HG03103 (cell line): ENCODE measurements around the gene ZFPM1.

Source experiments
- ATAC-seq: cut with Tn5 transposase; IDR thresholded peaks from one replicate; pipeline ENCODE4 v1.9.1; 2021; ENCODE audit warnings: low read depth; ENCODE audit not compliant: unreplicated experiment

The ZFPM1 gene

DNA sequence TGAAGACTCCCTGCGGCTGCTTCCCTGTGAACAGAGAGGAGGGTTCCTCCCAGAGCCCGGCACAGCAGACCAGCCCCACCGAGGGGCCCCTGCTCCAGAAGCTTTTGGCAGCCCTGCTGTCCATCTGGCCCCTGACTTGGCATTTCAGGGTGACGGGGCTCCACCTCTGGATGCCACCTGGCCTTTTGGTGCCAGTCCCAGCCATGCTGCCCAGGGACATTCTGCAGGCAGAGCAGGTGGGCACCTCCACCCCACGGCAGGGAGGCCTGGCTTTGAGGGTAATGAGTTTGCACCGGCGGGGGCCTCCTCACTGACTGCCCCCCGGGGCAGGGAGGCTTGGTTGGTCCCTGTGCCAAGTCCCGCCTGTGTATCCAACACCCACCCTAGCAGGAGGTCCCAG, 20.3 kb upstream of the ZFPM1 start:
- ATAC-seq = no peak

DNA sequence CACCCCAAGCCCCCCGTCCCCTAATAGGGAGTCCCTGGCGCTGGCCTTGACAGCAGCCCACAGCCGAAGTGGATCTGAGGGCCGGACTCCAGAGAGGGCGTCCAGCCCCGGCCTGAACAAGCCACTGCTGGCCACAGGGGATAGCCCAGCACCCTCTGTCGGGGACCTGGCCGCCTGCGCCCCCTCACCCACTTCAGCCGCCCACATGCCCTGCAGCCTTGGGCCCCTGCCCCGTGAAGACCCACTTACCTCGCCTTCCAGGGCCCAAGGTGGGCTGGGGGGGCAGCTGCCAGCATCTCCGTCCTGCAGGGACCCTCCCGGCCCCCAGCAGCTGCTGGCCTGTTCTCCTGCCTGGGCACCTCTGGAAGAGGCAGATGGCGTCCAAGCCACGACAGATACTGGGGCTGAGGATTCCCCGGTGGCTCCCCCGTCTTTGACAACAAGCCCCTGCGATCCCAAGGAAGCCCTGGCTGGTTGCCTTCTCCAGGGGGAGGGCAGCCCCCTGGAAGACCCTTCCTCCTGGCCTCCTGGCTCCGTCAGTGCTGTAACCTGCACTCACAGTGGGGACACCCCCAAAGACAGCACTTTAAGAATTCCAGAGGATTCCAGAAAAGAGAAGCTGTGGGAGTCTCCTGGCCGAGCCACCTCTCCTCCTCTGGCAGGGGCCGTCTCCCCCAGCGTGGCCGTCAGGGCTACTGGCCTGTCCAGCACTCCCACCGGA, 19.3 kb upstream of the ZFPM1 start:
- no peak for ATAC-seq

DNA sequence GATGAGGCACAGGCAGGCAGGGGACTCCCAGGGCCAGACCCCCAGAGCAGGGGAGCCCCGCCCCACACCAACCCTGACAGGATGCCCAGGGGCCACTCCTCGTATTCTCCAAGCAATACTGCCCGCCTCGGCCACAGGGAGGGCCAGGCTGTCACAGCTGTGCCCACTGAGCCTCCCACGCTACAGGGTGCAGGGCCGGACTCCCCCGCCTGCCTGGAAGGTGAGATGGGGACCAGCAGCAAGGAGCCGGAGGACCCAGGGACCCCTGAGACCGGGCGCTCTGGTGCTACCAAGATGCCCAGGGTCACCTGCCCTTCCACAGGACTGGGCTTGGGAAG, 18.8 kb upstream of the ZFPM1 start:
- no peak for ATAC-seq

DNA sequence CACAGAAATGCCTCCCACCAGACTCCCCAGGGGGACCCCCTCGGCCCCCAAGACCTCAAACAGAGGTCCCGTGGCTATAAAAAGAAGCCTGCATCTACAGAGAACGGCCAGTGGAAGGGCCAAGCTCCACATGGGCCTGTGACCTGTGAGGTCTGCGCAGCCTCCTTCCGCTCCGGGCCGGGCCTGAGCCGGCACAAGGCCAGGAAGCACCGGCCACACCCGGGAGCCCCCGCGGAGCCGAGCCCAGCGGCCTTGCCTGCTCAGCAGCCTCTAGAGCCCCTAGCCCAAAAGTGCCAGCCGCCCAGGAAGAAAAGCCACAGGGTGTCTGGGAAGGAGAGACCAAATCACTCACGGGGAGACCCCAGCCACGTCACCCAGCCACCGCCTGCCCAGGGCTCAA, 18.3 kb upstream of the ZFPM1 start:
- ATAC-seq = no peak

DNA sequence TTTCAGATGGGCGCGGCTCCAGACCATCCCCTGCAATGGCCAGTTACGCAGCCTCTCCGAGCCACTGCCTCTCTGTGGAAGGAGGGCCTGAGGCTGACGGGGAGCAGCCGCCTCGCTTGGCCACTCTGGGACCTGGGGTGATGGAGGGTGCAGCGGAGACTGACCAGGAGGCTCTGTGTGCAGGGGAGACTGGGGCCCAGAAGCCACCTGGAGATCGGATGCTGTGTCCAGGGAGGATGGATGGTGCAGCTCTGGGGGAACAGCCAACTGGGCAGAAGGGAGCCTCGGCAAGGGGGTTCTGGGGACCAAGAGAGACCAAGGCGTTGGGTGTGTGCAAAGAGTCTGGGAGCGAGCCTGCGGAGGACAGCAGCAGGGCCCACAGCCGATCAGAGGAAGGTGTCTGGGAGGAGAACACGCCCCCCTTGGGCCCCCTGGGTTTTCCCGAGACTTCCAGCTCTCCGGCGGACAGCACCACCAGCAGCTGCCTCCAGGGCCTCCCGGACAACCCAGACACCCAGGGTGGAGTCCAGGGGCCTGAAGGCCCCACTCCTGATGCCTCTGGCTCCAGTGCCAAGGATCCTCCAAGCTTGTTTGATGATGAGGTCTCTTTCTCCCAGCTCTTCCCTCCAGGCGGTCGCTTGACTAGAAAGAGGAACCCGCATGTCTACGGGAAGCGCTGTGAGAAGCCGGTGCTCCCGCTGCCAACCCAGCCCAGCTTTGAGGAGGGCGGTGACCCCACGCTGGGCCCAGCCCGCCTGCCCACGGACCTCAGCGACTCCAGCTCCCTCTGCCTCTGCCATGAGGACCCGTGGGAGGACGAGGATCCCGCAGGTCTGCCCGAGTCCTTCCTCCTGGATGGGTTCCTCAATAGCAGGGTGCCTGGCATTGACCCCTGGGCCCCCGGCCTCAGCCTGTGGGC, 17.4 kb upstream of the ZFPM1 start:
- ATAC-seq = no peak

DNA sequence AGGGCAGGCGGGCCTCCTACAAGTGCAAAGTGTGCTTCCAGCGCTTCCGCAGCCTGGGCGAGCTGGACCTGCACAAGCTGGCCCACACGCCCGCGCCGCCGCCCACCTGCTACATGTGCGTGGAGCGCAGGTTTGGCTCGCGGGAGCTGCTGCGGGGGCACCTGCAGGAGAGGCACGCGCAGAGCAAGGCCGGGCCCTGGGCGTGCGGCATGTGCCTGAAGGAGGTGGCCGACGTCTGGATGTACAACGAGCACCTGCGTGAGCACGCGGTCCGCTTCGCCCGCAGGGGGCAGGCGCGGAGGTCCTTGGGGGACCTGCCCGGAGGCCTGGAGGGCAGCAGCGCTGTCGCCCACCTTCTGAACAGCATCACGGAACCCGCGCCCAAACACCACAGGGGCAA, 16.3 kb upstream of the ZFPM1 start:
- no peak for ATAC-seq

DNA sequence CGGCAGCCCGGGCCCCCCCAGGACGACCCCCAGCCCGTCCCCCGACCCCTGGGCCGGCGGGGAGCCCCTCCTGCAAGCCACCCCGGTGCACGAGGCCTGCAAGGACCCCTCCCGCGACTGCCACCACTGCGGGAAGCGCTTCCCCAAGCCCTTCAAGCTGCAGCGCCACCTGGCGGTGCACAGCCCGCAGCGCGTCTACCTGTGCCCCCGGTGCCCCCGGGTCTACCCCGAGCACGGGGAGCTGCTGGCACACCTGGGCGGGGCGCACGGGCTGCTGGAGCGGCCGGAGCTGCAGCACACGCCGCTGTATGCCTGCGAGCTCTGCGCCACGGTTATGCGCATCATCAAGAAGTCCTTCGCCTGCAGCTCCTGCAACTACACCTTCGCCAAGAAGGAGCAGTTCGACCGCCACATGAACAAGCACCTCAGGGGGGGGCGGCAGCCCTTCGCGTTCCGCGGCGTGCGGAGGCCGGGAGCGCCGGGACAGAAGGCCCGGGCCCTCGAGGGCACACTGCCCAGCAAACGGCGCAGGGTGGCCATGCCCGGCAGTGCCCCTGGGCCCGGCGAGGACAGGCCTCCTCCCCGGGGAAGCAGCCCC, 15.6 kb upstream of the ZFPM1 start:
- no peak for ATAC-seq

DNA sequence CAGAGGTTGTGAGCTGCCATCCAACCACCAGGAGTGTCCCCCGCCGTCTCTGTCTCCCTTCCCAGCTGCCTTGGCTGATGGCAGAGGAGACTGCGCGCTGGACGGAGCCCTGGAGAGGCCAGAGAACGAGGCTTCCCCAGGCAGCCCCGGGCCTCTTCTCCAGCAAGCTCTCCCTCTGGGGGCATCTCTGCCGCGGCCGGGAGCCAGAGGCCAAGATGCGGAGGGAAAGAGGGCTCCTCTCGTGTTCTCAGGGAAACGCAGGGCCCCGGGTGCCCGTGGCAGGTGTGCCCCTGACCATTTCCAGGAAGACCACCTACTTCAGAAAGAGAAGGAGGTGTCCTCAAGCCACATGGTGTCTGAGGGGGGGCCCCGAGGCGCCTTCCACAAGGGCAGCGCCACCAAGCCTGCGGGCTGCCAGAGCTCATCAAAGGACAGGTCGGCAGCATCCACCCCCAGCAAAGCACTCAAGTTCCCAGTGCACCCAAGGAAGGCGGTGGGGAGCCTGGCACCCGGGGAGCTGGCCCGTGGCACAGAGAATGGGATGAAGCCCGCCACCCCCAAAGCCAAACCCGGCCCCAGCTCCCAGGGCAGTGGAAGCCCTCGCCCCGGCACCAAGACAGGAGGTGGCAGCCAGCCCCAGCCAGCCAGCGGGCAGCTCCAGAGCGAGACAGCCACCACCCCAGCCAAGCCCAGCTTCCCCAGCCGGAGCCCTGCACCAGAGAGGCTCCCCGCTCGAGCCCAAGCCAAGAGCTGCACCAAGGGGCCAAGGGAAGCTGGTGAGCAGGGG, 14.8 kb upstream of the ZFPM1 start:
- no peak for ATAC-seq

DNA sequence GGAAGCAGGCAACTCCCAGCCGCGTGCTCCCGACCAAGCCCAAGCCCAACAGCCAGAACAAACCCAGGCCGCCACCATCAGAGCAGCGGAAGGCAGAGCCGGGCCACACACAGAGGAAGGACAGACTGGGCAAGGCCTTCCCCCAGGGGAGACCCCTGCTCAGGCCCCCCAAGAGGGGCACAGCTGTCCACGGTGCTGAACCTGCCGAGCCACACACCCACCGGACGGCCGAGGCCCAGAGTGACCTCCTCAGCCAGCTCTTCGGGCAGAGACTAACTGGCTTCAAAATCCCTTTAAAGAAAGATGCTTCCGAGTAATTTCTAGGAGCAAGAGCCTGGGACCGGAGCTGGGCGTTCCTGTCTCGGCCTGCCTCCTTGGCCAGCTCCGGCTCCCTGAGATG, 14.1 kb upstream of the ZFPM1 start:
- no peak for ATAC-seq

DNA sequence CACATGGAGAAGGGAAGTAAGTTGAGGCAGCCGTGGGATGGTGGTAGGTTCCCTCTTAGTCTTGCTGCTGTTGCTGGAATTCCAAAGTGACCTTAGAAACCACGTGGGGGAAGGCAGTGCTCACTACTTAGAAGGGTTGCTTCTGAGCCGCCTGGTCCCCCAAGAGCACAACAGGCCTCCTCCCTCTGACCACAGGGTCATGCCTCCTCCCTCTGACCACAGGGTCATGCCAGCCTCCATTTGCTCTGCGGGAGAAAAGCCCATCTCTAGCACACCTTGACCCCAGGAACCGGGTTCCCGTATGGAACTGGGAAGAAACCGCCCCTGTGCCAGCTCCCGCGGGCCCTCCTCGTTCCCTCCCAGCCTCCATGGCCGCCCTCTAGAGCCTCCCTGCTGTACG, 13.4 kb upstream of the ZFPM1 start:
- no peak for ATAC-seq

DNA sequence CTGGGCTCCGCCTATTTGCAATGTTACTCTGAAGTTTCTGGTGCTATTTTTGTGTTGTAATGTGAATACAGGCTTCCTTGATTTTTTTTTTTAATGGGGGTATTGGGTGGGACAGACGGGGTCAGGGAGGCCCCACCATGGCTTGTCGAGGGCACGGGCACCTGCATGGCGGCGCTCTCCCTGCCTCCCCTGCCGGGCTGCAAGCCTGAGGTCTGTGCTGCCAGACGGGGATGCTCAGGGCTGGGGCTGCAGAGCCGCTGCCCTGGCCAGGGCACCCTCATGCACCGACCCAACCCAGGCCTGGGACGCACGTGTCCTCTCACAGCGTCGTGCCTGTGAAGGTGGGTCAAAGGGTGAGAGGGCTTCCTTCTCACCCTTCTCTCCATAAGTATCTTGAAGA, 13.0 kb upstream of the ZFPM1 start:
- ATAC-seq = no peak

DNA sequence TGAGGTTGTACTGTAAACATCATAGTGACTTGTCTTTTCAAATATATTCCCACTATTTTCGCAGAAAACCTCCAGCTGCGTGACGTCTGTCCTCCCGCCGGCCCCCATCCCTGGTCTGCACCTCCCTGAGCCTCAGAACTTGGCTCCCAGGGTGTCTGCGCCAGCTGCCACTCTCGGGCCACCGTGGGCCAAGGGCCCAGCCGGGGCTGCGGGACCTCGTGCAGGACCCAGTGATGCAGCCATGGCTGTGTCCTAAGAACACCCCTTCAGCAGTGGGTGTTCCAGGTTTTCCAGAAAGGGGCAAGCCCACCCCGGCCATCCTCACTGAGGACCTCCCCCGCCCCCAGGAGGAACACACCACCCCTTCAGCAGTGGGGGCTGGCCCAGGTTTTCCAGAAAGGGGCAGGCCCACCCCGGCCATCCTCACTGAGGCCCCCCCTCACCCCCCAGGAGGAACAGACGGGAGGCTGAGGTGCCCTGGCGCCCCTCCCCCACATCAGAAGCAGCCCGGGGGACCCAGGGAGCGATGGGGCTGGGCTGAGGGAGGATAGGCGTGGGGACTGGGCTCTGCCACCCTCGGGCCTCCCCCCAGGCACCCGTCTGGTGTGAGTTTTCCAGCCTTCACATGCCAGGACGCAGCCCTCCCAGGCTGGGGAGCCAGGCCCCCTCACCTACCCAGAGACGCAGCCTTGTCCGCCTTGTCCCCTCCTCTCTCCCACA, 12.2 kb upstream of the ZFPM1 start:
- ATAC-seq = no peak

DNA sequence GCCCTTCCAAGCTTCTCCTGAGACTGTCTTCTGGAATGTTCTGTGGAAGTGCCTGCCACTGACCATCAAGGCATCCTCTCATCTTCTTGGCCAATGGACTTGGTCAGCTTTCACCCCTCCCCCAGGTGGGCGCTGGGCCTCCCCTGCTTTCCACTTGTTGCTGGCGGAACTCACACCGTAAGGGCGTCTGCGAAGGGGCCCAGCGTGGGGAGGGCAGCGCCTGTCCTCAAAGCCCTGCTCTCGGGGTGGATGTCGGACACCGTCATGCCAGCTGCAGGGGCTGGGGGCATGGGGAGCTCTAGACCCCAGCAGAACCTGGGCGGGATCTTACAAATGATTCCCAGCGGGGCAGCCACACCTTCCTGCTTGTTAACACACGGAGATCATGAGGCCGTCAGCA, 11.6 kb upstream of the ZFPM1 start:
- ATAC-seq = no peak

DNA sequence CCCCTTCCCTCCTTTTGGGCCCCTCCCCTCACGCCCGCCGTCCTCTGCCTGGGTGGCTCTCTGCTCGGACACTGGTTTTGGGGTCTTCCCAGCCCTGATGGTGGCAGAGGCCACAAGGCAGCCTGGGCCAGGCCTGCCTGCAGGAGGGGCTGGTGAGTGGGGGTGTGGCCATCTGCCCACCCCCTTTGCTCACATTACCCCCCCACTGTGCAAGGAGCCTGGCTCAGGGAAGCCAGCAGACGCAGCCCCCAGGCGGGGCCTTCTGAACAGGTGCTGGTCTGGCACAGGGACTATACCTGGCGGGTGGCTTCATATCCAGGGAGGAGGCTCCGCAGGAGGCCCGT, 10.7 kb upstream of the ZFPM1 start:
- ATAC-seq = no peak

DNA sequence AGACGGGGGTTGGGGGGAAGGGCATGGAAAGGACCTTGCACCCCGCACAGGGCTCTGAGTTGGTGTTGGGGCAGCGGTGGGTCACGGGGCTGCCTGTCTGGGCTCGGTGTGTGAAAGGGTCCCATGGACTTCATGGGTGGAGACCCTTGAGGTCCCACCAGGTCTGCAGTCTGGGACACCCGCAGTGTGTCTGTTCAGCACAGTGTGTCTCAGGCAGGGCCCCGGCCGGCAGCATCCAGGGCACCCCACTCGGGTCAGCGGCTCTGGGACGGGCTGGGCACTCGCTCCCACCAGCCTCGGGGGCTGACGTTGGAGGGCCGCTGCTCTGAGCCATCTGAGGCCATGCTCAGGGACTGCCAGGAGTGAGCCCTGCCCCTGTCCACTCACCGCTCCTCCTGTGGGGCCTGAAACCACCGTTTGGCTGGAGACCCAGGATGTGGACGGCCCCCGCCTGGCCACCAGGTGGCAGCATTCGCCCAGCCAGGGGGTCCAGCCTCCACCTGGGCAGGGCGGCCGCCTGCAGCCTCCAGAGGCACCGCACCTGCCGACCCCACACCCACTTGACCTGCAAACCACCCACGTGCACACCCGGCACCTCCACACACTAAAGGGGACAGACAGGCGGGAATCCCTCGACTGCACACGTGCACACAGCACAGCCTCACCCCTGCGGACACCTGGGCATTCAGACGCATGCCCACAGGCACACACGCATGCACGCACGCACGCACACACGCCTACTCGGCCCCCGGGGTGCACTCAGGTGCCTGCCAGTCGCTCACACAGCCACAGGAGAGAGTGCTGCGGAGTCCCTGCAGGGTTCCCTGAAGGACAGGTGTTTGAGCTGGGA, 10.1 kb upstream of the ZFPM1 start:
- ATAC-seq = no peak

DNA sequence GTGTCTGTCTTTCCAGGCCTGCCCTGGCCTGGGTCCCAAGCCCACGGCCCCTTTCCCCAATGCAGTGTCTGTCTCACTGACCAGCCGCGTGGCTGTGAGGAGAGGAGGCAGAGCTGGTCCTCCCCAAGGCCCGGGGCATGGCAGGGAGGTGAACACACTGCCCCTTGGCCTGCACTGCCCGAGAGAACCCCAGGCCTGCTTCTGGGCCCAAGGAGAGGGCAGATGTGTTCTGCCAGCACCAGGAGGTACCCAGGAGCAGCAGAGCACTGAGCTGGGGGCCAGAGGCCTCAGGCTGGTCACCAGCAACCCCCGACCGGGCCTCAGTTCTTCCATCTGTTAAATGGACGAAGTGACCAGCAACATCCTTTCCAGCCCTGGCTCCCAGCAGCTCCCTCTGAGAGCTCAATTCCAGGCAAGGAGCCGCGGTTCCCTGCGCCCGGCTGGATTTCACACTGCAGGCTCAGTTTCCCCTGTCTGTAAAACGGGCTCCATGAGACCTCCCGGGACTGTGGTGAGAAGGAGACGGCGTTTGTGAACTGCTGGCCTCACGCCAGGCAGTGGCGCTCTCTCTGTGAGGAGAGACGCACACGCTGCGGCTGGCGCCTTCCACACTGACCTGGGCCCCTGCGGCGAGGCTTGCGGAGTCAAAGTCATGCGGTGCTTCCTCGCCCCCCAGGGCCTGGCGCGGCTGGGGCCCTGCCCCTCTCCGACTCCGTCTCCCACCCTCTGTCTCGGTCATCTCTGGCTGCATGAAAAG, 8.1 kb upstream of the ZFPM1 start:
- ATAC-seq = no peak

DNA sequence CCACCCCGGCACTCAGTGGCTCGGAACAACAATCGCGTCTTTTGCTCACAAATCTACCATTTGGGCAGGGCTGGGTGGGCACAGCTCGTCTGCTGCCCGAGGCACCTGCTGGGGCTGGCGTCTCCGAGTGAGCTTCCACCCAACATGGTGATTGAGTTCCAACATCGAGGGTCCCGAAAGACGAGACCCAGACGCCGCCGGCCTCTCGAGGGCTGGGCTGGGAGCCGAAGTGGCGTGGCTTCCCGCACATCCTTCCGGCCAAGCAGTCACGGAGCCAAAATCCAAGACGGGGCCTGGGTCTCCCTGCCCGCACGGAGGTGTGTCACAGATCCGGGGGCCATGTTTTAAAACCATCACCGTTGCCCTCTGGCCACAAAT, 7.5 kb upstream of the ZFPM1 start:
- no peak for ATAC-seq

DNA sequence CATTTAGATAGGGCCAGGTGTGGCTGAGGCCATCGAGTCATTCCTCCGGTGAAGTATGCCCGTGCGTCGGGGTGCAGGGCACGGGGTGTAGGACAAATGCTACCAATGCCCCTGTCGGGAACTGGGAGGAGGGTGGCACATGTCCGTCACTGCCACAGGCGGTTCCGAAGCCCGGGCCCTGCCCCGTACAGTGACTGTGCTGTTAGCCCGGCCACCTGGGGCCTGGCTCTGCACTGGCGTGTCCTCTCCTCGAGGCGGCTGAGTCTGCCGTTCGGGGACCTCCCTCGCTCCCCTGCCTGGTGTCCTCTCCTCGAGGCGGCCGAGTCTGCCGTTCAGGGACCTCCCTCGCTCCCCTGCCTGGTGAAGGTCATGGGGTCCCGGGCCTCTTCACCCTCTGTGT, 7.0 kb upstream of the ZFPM1 start:
- no peak for ATAC-seq

DNA sequence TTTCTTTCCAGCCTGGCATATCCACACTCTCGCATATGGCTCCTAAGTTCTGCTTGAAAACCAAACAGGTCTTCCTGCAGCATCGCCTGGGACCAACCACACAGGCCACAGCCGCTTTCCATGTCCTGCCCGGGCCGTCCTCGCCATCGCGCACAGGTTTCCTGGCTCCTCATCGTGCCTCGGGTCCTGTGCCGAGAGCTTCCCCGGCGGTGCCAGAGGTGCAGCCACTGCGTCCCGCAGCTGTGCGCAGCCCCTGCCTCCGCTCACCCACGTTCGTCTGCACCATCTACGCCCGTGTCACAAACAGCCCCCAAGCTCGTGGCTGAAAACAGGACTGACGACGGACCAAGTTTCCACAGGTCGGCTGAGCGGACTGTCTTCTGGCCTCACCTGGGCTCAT, 6.3 kb upstream of the ZFPM1 start:
- ATAC-seq = no peak
